Esophagus muscularis mucosa (tissue), 3 donors: ENCODE results near the gene MBD3.

ENCODE experiments used
- CTCF ChIP-seq, 3 experiments: fragments of 200-600 bp in 2 of 3; fragments of 450-650 bp in 1 of 3; sonication (generic) in 2 of 3; IDR thresholded peaks; one replicate each; pipeline ENCODE4 v1.5.1; 2017 to 2019; ENCODE audit warnings: antibody characterized with exemption in 3 of 3, mild to moderate bottlenecking in 2 of 3, moderate library complexity in 1 of 3
- POLR2A ChIP-seq: fragments of 450-650 bp; IDR thresholded peaks from one replicate; pipeline ENCODE4 v1.6.1; 2017; ENCODE audit warnings: antibody characterized with exemption, moderate library complexity, mild to moderate bottlenecking, low read depth
- POLR2AphosphoS5 ChIP-seq, 2 donors: sonication (generic); formaldehyde crosslinking; IDR thresholded peaks; one replicate each; pipeline ENCODE4 v1.6.1; 2017; ENCODE audit warnings: antibody characterized with exemption in 2 of 2

GRCh38 chr19:1634938-1635243 is 42.2 kb upstream of the MBD3 start:
- no peak for TF ChIP-seq CTCF (IDR thresholded peaks at IDR 0.05)
- TF ChIP-seq POLR2A: no peak
- TF ChIP-seq POLR2AphosphoS5 (IDR thresholded peaks at IDR 0.05): no peak
